ENCODE results near the gene TPCN1. TPM values are rescaled to one million over a fixed set of nuclear protein-coding genes. Genes with fewer than 3 reads are reported as not detected.

The TPCN1 gene
- total RNA-seq, 1 donor from 2014 or later = 39.5 TPM

GRCh38 chr12:113287899-113288282 lies 66.6 kb downstream of the TPCN1 start:
- H3K4me3 ChIP-seq = no peak overlapping the region
- no peak overlapping the region for H3K27ac ChIP-seq
- H3K36me3 ChIP-seq = peaks cover 0 to 73% of the 10 kb centered on the region in 2 donors
- intact Hi-C loops (cut with DNase I) = no loop called here
- TF ChIP-seq POLR2AphosphoS5 (IDR thresholded peaks at IDR 0.05; ENCODE audit: insufficient read depth in 1 of 2, low read depth in 1 of 2) (no peak), POLR2A (IDR thresholded peaks at IDR 0.05) (no peak)
- TF ChIP-seq, protein P1, sequence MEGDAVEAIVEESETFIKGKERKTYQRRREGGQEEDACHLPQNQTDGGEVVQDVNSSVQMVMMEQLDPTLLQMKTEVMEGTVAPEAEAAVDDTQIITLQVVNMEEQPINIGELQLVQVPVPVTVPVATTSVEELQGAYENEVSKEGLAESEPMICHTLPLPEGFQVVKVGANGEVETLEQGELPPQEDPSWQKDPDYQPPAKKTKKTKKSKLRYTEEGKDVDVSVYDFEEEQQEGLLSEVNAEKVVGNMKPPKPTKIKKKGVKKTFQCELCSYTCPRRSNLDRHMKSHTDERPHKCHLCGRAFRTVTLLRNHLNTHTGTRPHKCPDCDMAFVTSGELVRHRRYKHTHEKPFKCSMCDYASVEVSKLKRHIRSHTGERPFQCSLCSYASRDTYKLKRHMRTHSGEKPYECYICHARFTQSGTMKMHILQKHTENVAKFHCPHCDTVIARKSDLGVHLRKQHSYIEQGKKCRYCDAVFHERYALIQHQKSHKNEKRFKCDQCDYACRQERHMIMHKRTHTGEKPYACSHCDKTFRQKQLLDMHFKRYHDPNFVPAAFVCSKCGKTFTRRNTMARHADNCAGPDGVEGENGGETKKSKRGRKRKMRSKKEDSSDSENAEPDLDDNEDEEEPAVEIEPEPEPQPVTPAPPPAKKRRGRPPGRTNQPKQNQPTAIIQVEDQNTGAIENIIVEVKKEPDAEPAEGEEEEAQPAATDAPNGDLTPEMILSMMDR (IDR thresholded peaks at IDR 0.05) = no peak
- no peaks in the 10 kb centered on the region for H3K9me3 ChIP-seq
- no peak for DNase-seq (ENCODE audit: extremely low spot score in 2 of 2)
- no peaks in the 10 kb centered on the region for H3K4me1 ChIP-seq
- H3K27me3 ChIP-seq = no peaks in the 10 kb centered on the region

- no peak for DNase-seq (ENCODE audit: extremely low spot score in 2 of 2)
- Histone ChIP-seq H3K4me3 (no peak overlapping the region), H3K36me3 (peaks cover 4 to 80% of the 10 kb centered on the region in 2 donors), H3K27me3 (no peaks in the 10 kb centered on the region), H3K27ac (no peak overlapping the region), H3K9me3 (no peaks in the 10 kb centered on the region), H3K4me1 (no peaks in the 10 kb centered on the region)
- TF ChIP-seq, protein P1 (IDR thresholded peaks at IDR 0.05) = no peak
- TF ChIP-seq POLR2AphosphoS5 (IDR thresholded peaks at IDR 0.05; ENCODE audit: insufficient read depth in 1 of 2, low read depth in 1 of 2) (no peak), POLR2A (IDR thresholded peaks at IDR 0.05) (no peak)
- intact Hi-C loops (cut with DNase I) = no loop called here
Observed at GRCh38 chr12:113289361-113289760, 68.1 kb downstream of the TPCN1 start.

GRCh38 chr12:113290506-113290905 lies 69.2 kb downstream of the TPCN1 start:
- no peak overlapping the region for H3K27ac ChIP-seq
- TF ChIP-seq POLR2A (IDR thresholded peaks at IDR 0.05) (no peak), POLR2AphosphoS5 (IDR thresholded peaks at IDR 0.05; ENCODE audit: insufficient read depth in 1 of 2, low read depth in 1 of 2) (no peak)
- TF ChIP-seq, protein P1 (IDR thresholded peaks at IDR 0.05) = no peak
- no peak overlapping the region for H3K4me3 ChIP-seq
- H3K36me3 ChIP-seq = peaks cover 4 to 79% of the 10 kb centered on the region in 2 donors
- H3K4me1 ChIP-seq = no peaks in the 10 kb centered on the region
- no peaks in the 10 kb centered on the region for H3K9me3 ChIP-seq
- intact Hi-C loops (cut with DNase I) = loop anchor here (10.0 kb wide), 1 partner anchor 96 kb away; no protein-coding TSS in a partner anchor
- DNase-seq (ENCODE audit: extremely low spot score in 2 of 2) = no peak
- H3K27me3 ChIP-seq = no peaks in the 10 kb centered on the region

DNA sequence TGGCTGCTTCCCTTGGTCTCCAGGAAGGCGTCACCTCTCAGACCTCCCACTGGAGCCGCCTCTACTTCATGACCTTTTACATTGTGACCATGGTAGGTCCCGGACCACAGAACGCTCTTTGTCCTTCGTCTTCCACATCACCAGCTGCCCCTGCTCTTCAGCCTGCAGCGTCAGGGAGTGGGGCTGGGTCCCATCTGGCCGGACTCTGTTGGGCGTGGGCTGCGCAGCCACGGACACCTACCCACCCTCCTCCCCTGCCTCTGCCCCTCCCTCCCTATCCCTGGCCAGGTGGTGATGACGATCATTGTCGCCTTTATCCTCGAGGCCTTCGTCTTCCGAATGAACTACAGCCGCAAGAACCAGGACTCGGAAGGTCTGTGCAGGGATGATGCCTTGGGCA lies 70.3 kb downstream of the TPCN1 start:
- Histone ChIP-seq H3K4me3 (no peak overlapping the region), H3K9me3 (no peaks in the 10 kb centered on the region), H3K27me3 (no peaks in the 10 kb centered on the region), H3K36me3 (peaks cover 4 to 82% of the 10 kb centered on the region in 2 donors), H3K27ac (no peak overlapping the region), H3K4me1 (no peaks in the 10 kb centered on the region)
- DNase-seq (ENCODE audit: extremely low spot score in 2 of 2) = no peak
- intact Hi-C loops (cut with DNase I) = loop anchor here (10.0 kb wide), 1 partner anchor 97 kb away; no protein-coding TSS in a partner anchor
- TF ChIP-seq POLR2AphosphoS5 (IDR thresholded peaks at IDR 0.05; ENCODE audit: insufficient read depth in 1 of 2, low read depth in 1 of 2) = no peak
- TF ChIP-seq, protein P1 (IDR thresholded peaks at IDR 0.05) = no peak
- no peak for TF ChIP-seq POLR2A (IDR thresholded peaks at IDR 0.05)

DNA sequence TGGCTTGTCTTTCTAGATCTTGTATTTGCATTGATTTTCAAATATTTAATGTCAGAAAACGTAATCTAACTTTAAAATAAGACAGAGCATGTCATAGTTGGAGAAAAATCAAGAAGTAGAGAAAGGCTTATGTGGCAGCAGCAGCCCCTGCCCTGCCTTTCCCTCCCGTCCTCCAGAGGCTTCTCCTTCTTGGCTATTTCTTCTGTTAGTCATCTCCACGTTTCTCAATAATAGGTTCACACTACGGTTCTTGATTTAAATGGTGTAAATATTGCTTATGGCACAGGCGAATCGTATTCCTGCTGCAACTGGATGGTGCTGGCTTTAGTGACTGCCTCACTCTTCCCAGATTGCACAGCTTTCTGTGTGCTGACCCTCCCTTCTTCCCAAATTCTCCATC lies 70.8 kb downstream of the TPCN1 start:
- intact Hi-C loops (cut with DNase I) = loop anchor here (10.0 kb wide), 1 partner anchor 97 kb away; no protein-coding TSS in a partner anchor
- DNase-seq (ENCODE audit: extremely low spot score in 2 of 2) = no peak
- Histone ChIP-seq H3K27me3 (no peaks in the 10 kb centered on the region), H3K4me3 (no peak overlapping the region), H3K36me3 (peaks cover 4 to 87% of the 10 kb centered on the region in 2 donors), H3K27ac (no peak overlapping the region), H3K9me3 (no peaks in the 10 kb centered on the region), H3K4me1 (no peaks in the 10 kb centered on the region)
- TF ChIP-seq, protein P1 (IDR thresholded peaks at IDR 0.05) = no peak
- TF ChIP-seq POLR2AphosphoS5 (IDR thresholded peaks at IDR 0.05; ENCODE audit: insufficient read depth in 1 of 2, low read depth in 1 of 2) = no peak
- TF ChIP-seq POLR2A (IDR thresholded peaks at IDR 0.05) = no peak
